Spleen (tissue), 11 donors: ENCODE results near the gene SPATS2L. TPM values are rescaled to one million over a fixed set of nuclear protein-coding genes. Genes with fewer than 3 reads are reported as not detected.
A peak's percentile ranks its signal among the peaks of the same experiment; 100 is the strongest.

ENCODE experiments used
- DNase-seq: peaks from one replicate; pipeline ENCODE4 v3.0.0-alpha.2; 2020
- H3K27ac ChIP-seq, 8 donors: fragments of 200-600 bp; sonication (generic) in 7 of 8; 1 replicate in 4 of 8; 2 replicates in 4 of 8; pipeline versions ENCODE4 v1.5.0 to v1.8.0; 2016 to 2021; ENCODE audit warnings: inconsistent platforms in 4 of 8, mild to moderate bottlenecking in 4 of 8, moderate library complexity in 1 of 8
- H3K27me3 ChIP-seq, 7 donors: fragments of 200-600 bp; sonication (generic) in 6 of 7; replicated peaks in 1 of 7; 1 replicate in 4 of 7; 2 replicates in 3 of 7; pipeline versions ENCODE4 v1.5.0 to v1.8.0; 2016 to 2021; ENCODE audit warnings: inconsistent platforms in 3 of 7, mild to moderate bottlenecking in 1 of 7
- H3K36me3 ChIP-seq, 6 donors: fragments of 200-600 bp; sonication (generic) in 5 of 6; 1 replicate in 4 of 6; 2 replicates in 2 of 6; pipeline versions ENCODE4 v1.5.0 to v1.8.0; 2016 to 2021; ENCODE audit warnings: inconsistent platforms in 2 of 6
- H3K4me1 ChIP-seq, 6 donors: fragments of 200-600 bp; sonication (generic) in 5 of 6; 1 replicate in 3 of 6; 2 replicates in 3 of 6; pipeline versions ENCODE4 v1.5.0 to v1.8.0; 2016 to 2021; ENCODE audit warnings: inconsistent platforms in 3 of 6
- H3K4me3 ChIP-seq, 8 donors: fragments of 200-600 bp; sonication (generic) in 7 of 8; 1 replicate in 4 of 8; 2 replicates in 4 of 8; pipeline versions ENCODE4 v1.5.0 to v1.8.0; 2016 to 2021; ENCODE audit warnings: inconsistent platforms in 4 of 8, mild to moderate bottlenecking in 4 of 8, moderate library complexity in 2 of 8
- H3K9me3 ChIP-seq, 8 donors: fragments of 200-600 bp; sonication (generic) in 7 of 8; 1 replicate in 4 of 8; 2 replicates in 4 of 8; pipeline versions ENCODE4 v1.5.0 to v1.8.0; 2016 to 2021; ENCODE audit warnings: inconsistent platforms in 4 of 8
- CTCF ChIP-seq, 11 experiments: fragments of 200-600 bp in 7 of 11; fragments of 450-650 bp in 4 of 11; sonication (generic) in 4 of 11; IDR thresholded peaks in 8 of 11; conservative IDR thresholded peaks in 3 of 11; 1 replicate in 7 of 11; 2 replicates in 4 of 11; pipeline versions ENCODE4 v1.4.0 to v1.8.0; 2016 to 2021; ENCODE audit warnings: antibody characterized with exemption in 11 of 11, inconsistent platforms in 4 of 11, mild to moderate bottlenecking in 1 of 11
- POLR2A ChIP-seq, 3 donors: fragments of 450-650 bp; IDR thresholded peaks; one replicate each; pipeline ENCODE4 v1.5.1; 2017; ENCODE audit warnings: antibody characterized with exemption in 3 of 3, mild to moderate bottlenecking in 1 of 3
- POLR2AphosphoS5 ChIP-seq, 3 donors: sonication (generic); formaldehyde crosslinking; IDR thresholded peaks; one replicate each; pipeline ENCODE4 v1.5.1; 2017; ENCODE audit warnings: antibody characterized with exemption in 3 of 3
- WGBS, 5 donors: extraction: QIAGEN DNeasy Blood & Tissue Kit in 3 of 5; methylation state at CpG; one replicate each; pipeline versions ENCODE4 v1.1.5 to v1.1.7; 2013 to 2018; 5-methylcytosine and 5-hydroxymethylcytosine counted together
- intact Hi-C: fragments of 100-400 bp; cut with DNase I; formaldehyde crosslinking; loops from one replicate; pipeline ENCODE4 v1.15.0; 2023; ENCODE audit warnings: low total_unique reads
- polyA plus RNA-seq, 3 donors: library from polyadenylated mRNA; stranded (reverse); fragments of 200-250 nt; gene quantifications; one replicate each; pipeline ENCODE4 v1.2.1, GENCODE V29; 2013
- total RNA-seq, 7 donors: library from RNA; depleted of rRNA in 3 of 7; stranded (reverse); fragments of >200 nt in 3 of 7; fragmentation: NEBNext Ultra II Directional in 4 of 7; extraction: Animal tissue kit (Norgen Biotek cat#: 25700) in 4 of 7; gene quantifications; one replicate each; pipeline versions ENCODE4 v1.1.0 to v1.2.1, GENCODE V29; 2016 to 2021
- donor health status: healthy with polysubstance abuse.
- donor health status: DM: no; HTN: no; CAD: no; lungs with moderate emphysema.
- donor health status: DM: no; HTN: no; CAD: no.
- donor health status: Bipolar disorder and iron deficiency.
- donor health status: healthy.
- donor health status: DM: no; HTN: no; CAD: no.
- donor health status: DM: yes; HTN: yes; CAD: no.

Gene SPATS2L
- total and polyA plus RNA-seq, 10 donors = 9.5 to 84.7 (median 57.2) TPM

GRCh38 chr2:200488169-200488568 lies 181.7 kb downstream of the SPATS2L start:
- peaks cover 6 to 51% (median 34%) of the 10 kb centered on the region in 6 donors for H3K36me3 ChIP-seq
- H3K4me1 ChIP-seq = no peaks in the 10 kb centered on the region
- intact Hi-C loops = no loop called here
- H3K4me3 ChIP-seq = no peak overlapping the region
- no peak for DNase-seq
- no peaks in the 10 kb centered on the region for H3K27me3 ChIP-seq
- H3K9me3 ChIP-seq = no peaks in the 10 kb centered on the region
- WGBS, 5 donors = 75 to 89% (median 85%) methylated on average over 4 of the region's 4 CpGs
- TF ChIP-seq POLR2A (IDR thresholded peaks at IDR 0.05) (no peak), POLR2AphosphoS5 (IDR thresholded peaks at IDR 0.05) (no peak), CTCF (IDR thresholded peaks at IDR 0.05 in 8 of 11, conservative IDR thresholded peaks at IDR 0.05 in 3 of 11) (no peak)
- H3K27ac ChIP-seq = no peak overlapping the region

- no peak for TF ChIP-seq POLR2A (IDR thresholded peaks at IDR 0.05)
- TF ChIP-seq POLR2AphosphoS5 (IDR thresholded peaks at IDR 0.05) = peak in 2 of 3 donors; percentile 25 to 67
- peaks cover 6 to 69% (median 38%) of the 10 kb centered on the region in 6 donors for H3K36me3 ChIP-seq
- H3K4me3 ChIP-seq = no peak overlapping the region
- H3K9me3 ChIP-seq = no peaks in the 10 kb centered on the region
- no peaks in the 10 kb centered on the region for H3K27me3 ChIP-seq
- no peak overlapping the region for H3K27ac ChIP-seq
- 94 to 98% (median 96%) methylated on average over 20 to 22 of the region's 22 CpGs for WGBS, 5 donors
- DNase-seq = no peak
- no peaks in the 10 kb centered on the region for H3K4me1 ChIP-seq
- intact Hi-C loops = no loop called here
Observed at GRCh38 chr2:200490001-200490400, 183.5 kb downstream of the SPATS2L start.

DNA sequence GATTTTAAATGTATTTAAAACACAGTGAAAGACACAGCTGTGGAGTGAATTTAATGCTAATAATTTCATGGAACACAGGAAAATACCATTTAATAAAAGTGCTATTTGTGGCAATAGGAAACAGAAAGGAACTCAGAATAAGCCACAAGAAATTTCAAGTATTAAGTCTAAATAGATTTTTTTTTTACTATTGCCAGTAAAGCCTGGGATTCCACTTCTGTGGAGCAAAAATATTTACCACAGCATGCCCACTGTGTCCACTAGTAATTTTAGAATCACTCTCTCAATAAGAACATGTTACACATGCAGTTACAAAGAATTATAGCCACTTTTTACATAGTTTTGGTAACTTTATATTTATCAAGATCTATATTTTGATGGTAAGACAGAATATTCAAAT lies 186.2 kb downstream of the SPATS2L start:
- no peak for TF ChIP-seq POLR2A (IDR thresholded peaks at IDR 0.05)
- TF ChIP-seq CTCF (IDR thresholded peaks at IDR 0.05 in 8 of 11, conservative IDR thresholded peaks at IDR 0.05 in 3 of 11) = no peak
- TF ChIP-seq POLR2AphosphoS5 (IDR thresholded peaks at IDR 0.05) = no peak
- Histone ChIP-seq H3K27ac (no peak overlapping the region), H3K4me1 (no peaks in the 10 kb centered on the region), H3K4me3 (no peak overlapping the region), H3K9me3 (no peaks in the 10 kb centered on the region), H3K27me3 (no peaks in the 10 kb centered on the region), H3K36me3 (peaks cover 6 to 96% (median 59%) of the 10 kb centered on the region in 6 donors)
- DNase-seq = no peak
- intact Hi-C loops = no loop called here

GRCh38 chr2:200494048-200494447 lies 187.6 kb downstream of the SPATS2L start:
- TF ChIP-seq POLR2AphosphoS5 (IDR thresholded peaks at IDR 0.05) = no peak
- TF ChIP-seq CTCF (IDR thresholded peaks at IDR 0.05 in 8 of 11, conservative IDR thresholded peaks at IDR 0.05 in 3 of 11) = no peak
- TF ChIP-seq POLR2A (IDR thresholded peaks at IDR 0.05) = no peak
- WGBS, 5 donors = 78 to 93% (median 87%) methylated on average over 2 of the region's 2 CpGs
- H3K4me3 ChIP-seq = no peak overlapping the region
- DNase-seq = no peak
- no peaks in the 10 kb centered on the region for H3K9me3 ChIP-seq
- intact Hi-C loops = no loop called here
- no peaks in the 10 kb centered on the region for H3K4me1 ChIP-seq
- H3K27me3 ChIP-seq = no peaks in the 10 kb centered on the region
- no peak overlapping the region for H3K27ac ChIP-seq
- peaks cover 6 to 100% (median 71%) of the 10 kb centered on the region in 6 donors for H3K36me3 ChIP-seq

- intact Hi-C loops = no loop called here
- TF ChIP-seq POLR2AphosphoS5 (IDR thresholded peaks at IDR 0.05) = no peak
- TF ChIP-seq POLR2A (IDR thresholded peaks at IDR 0.05) = no peak
- no peak for TF ChIP-seq CTCF (IDR thresholded peaks at IDR 0.05 in 8 of 11, conservative IDR thresholded peaks at IDR 0.05 in 3 of 11)
- Histone ChIP-seq H3K27me3 (no peaks in the 10 kb centered on the region), H3K9me3 (no peaks in the 10 kb centered on the region), H3K4me1 (no peaks in the 10 kb centered on the region), H3K4me3 (no peak overlapping the region), H3K27ac (no peak overlapping the region), H3K36me3 (peaks cover 2 to 76% (median 50%) of the 10 kb centered on the region in 6 donors)
- DNase-seq = no peak
- WGBS, 5 donors = 82 to 100% (median 96%) methylated on average over 1 of the region's 1 CpG
Observed at GRCh38 chr2:200496696-200497095, 190.2 kb downstream of the SPATS2L start.
